T-helper 1 cell treated with Interleukin-12 subunit alpha and Interleukin-12 subunit beta and Interleukin-4 antibody, amounts not matched to agents 30 ng/mL and 1 ng/mL, for 36 hours (primary cell): ENCODE measurements around the gene VWF. TPM values are rescaled to one million over a fixed set of nuclear protein-coding genes. Genes with fewer than 3 reads are reported as not detected.

Source experiments
- total RNA-seq: library from RNA; stranded (reverse); gene quantifications from 2 replicates; pipeline ENCODE4 v1.2.3, GENCODE V29; 2022

The VWF gene
- total RNA-seq, 1 donor from 2014 or later, result not detected

Other genes starting within 250 kb of the VWF start
- not detected in 2 replicates for gene ANO2, start 179.4 kb downstream of the VWF start, total RNA-seq
- 29.7 and 30.8 TPM in 2 replicates for gene CD9, start 75.7 kb upstream of the VWF start, total RNA-seq
- gene PLEKHG6, start 186.0 kb upstream of the VWF start, total RNA-seq, result not detected in 2 replicates
- 56.4 and 60.2 TPM in 2 replicates for gene TNFRSF1A, start 217.4 kb upstream of the VWF start, total RNA-seq